ENCODE measurements around the gene FASLG.

FASLG gene

GRCh38 chr1:172699695-172700227 is 40.9 kb downstream of the FASLG start:
- Mint-ChIP-seq H3K27ac (no peak overlapping the region), H3K4me3 (no peak overlapping the region), H3K4me1 (peaks cover 5% of the 10 kb centered on the region), H3K27me3 (ENCODE audit: low read depth, poor library complexity) (no peaks in the 10 kb centered on the region), H3K36me3 (ENCODE audit: low read depth) (no peaks in the 10 kb centered on the region), H3K9me3 (no peaks in the 10 kb centered on the region)
- TF ChIP-seq CTCF (IDR thresholded peaks at IDR 0.05): no peak
- DNase-seq: no peak

- no peaks in the 10 kb centered on the region for H3K27me3 Mint-ChIP-seq (ENCODE audit: low read depth, poor library complexity)
- no peak overlapping the region for H3K4me3 Mint-ChIP-seq
- TF ChIP-seq CTCF (IDR thresholded peaks at IDR 0.05): no peak
- H3K4me1 Mint-ChIP-seq: peaks cover 6% of the 10 kb centered on the region
- no peak overlapping the region for H3K27ac Mint-ChIP-seq
- no peak for DNase-seq
- H3K9me3 Mint-ChIP-seq: no peaks in the 10 kb centered on the region
- H3K36me3 Mint-ChIP-seq (ENCODE audit: low read depth): no peaks in the 10 kb centered on the region
Observed at GRCh38 chr1:172700556-172700955, 41.7 kb downstream of the FASLG start.

GRCh38 chr1:172704001-172704400 is 45.1 kb downstream of the FASLG start:
- no peak for DNase-seq
- Mint-ChIP-seq H3K4me1 (peaks cover 20% of the 10 kb centered on the region), H3K4me3 (no peak overlapping the region), H3K9me3 (no peaks in the 10 kb centered on the region), H3K27me3 (ENCODE audit: low read depth, poor library complexity) (no peaks in the 10 kb centered on the region), H3K27ac (no peak overlapping the region), H3K36me3 (ENCODE audit: low read depth) (no peaks in the 10 kb centered on the region)
- TF ChIP-seq CTCF (IDR thresholded peaks at IDR 0.05): no peak

- Mint-ChIP-seq H3K4me1 (peaks cover 26% of the 10 kb centered on the region), H3K9me3 (no peaks in the 10 kb centered on the region), H3K36me3 (ENCODE audit: low read depth) (no peaks in the 10 kb centered on the region), H3K27me3 (ENCODE audit: low read depth, poor library complexity) (no peaks in the 10 kb centered on the region), H3K4me3 (no peak overlapping the region), H3K27ac (peak overlapping the region; percentile 65)
- TF ChIP-seq CTCF (IDR thresholded peaks at IDR 0.05): no peak
- DNase-seq: no peak
Observed at GRCh38 chr1:172704420-172705210, 45.7 kb downstream of the FASLG start.

- H3K4me3 Mint-ChIP-seq: no peak overlapping the region
- peak overlapping the region; percentile 53 for H3K27ac Mint-ChIP-seq
- no peaks in the 10 kb centered on the region for H3K36me3 Mint-ChIP-seq (ENCODE audit: low read depth)
- H3K27me3 Mint-ChIP-seq (ENCODE audit: low read depth, poor library complexity): no peaks in the 10 kb centered on the region
- DNase-seq: no peak
- TF ChIP-seq CTCF (IDR thresholded peaks at IDR 0.05): no peak
- H3K4me1 Mint-ChIP-seq: peaks cover 29% of the 10 kb centered on the region
- no peaks in the 10 kb centered on the region for H3K9me3 Mint-ChIP-seq
Observed at GRCh38 chr1:172708452-172708851, 49.5 kb downstream of the FASLG start.

GRCh38 chr1:172711558-172711957 is 52.7 kb downstream of the FASLG start:
- peaks cover 44% of the 10 kb centered on the region for H3K4me1 Mint-ChIP-seq
- no peaks in the 10 kb centered on the region for H3K36me3 Mint-ChIP-seq (ENCODE audit: low read depth)
- no peak for TF ChIP-seq CTCF (IDR thresholded peaks at IDR 0.05)
- DNase-seq: no peak
- no peak overlapping the region for H3K4me3 Mint-ChIP-seq
- peaks cover 2% of the 10 kb centered on the region for H3K9me3 Mint-ChIP-seq
- H3K27me3 Mint-ChIP-seq (ENCODE audit: low read depth, poor library complexity): no peaks in the 10 kb centered on the region
- H3K27ac Mint-ChIP-seq: no peak overlapping the region
